Neural cell (in vitro differentiated cells): ENCODE measurements around the gene PHGDH. TPM values are rescaled to one million over a fixed set of nuclear protein-coding genes. Genes with fewer than 3 reads are reported as not detected.

Source experiments
- H2AFZ ChIP-seq: fragments of 200-600, 300-800 bp; sonication (generic), shearing (Covaris generic); 2 replicates; pipeline ENCODE4 v1.6.0; 2014; ENCODE audit warnings: low read depth, mild to moderate bottlenecking, antibody characterized with exemption, low read length, moderate library complexity
- H3F3A ChIP-seq: fragments of 200-600 bp; shearing (Covaris generic); 2 replicates; pipeline ENCODE4 v1.6.1; 2016; ENCODE audit warnings: mild to moderate bottlenecking, moderate library complexity, mixed read lengths, antibody characterized with exemption, low read length; ENCODE audit not compliant: insufficient read depth, poor library complexity, severe bottlenecking
- H3K27ac ChIP-seq: fragments of 200-600, 300-800 bp; sonication (generic), shearing (Covaris generic); 2 replicates; pipeline ENCODE4 v1.5.1; 2014; ENCODE audit warnings: mild to moderate bottlenecking, low read length, moderate library complexity
- H3K27me3 ChIP-seq: fragments of 300-800, 200-600 bp; sonication (generic), shearing (Covaris generic); 2 replicates; pipeline ENCODE4 v1.6.0; 2014; ENCODE audit warnings: mild to moderate bottlenecking, low read depth, low read length, moderate library complexity; ENCODE audit not compliant: insufficient read depth
- H3K36me3 ChIP-seq: fragments of 300-800, 200-600 bp; sonication (generic), shearing (Covaris generic); 2 replicates; pipeline ENCODE4 v1.5.1; 2014; ENCODE audit warnings: mild to moderate bottlenecking, antibody characterized with exemption, low read length, moderate library complexity; ENCODE audit not compliant: insufficient read depth
- H3K4me2 ChIP-seq: fragments of 300-800, 200-600 bp; sonication (generic), shearing (Covaris generic); 2 replicates; pipeline ENCODE4 v1.6.0; 2014; ENCODE audit warnings: mild to moderate bottlenecking, low read length
- H3K4me3 ChIP-seq: fragments of 300-800, 200-600 bp; sonication (generic), shearing (Covaris generic); 2 replicates; pipeline ENCODE4 v1.5.1; 2014; ENCODE audit warnings: mild to moderate bottlenecking, low read length, moderate library complexity
- H3K79me2 ChIP-seq: fragments of 200-600 bp; shearing (Covaris generic); replicated peaks from 2 replicates; pipeline ENCODE4 v1.6.0; 2014; ENCODE audit warnings: mild to moderate bottlenecking, low read length, moderate library complexity; ENCODE audit not compliant: insufficient read depth
- H3K9ac ChIP-seq: fragments of 300-800, 200-600 bp; sonication (generic), shearing (Covaris generic); 2 replicates; pipeline ENCODE4 v1.6.1; 2016; ENCODE audit warnings: mild to moderate bottlenecking, low read length, mixed read lengths
- H3K9me2 ChIP-seq: fragments of 200-600 bp; shearing (Covaris generic); 2 replicates; pipeline ENCODE4 v1.6.1; 2016; ENCODE audit warnings: mild to moderate bottlenecking, low read length, mixed read lengths; ENCODE audit not compliant: insufficient read depth
- H3K9me3 ChIP-seq: fragments of 200-600, 300-800 bp; sonication (generic), shearing (Covaris generic); 2 replicates; pipeline ENCODE4 v1.6.1; 2016; ENCODE audit warnings: mild to moderate bottlenecking, mixed run types, low read length, moderate library complexity, mixed read lengths
- H4K20me1 ChIP-seq: fragments of 200-600 bp; shearing (Covaris generic); 2 replicates; pipeline ENCODE4 v1.6.1; 2016; ENCODE audit warnings: mild to moderate bottlenecking, mixed run types; ENCODE audit not compliant: insufficient read depth
- EP300 ChIP-seq: fragments of 450-650 bp; conservative IDR thresholded peaks from 2 replicates; pipeline ENCODE4 v1.6.1; 2014; ENCODE audit warnings: antibody characterized with exemption, mild to moderate bottlenecking, moderate library complexity; ENCODE audit not compliant: poor library complexity, severe bottlenecking
- EZH2 ChIP-seq: fragments of 200-600, 300-800 bp; shearing (Covaris generic), sonication (generic); IDR thresholded peaks from 2 replicates; pipeline ENCODE4 v1.6.1; 2014; ENCODE audit warnings: antibody characterized with exemption, low read length, borderline replicate concordance, mild to moderate bottlenecking; ENCODE audit not compliant: insufficient read depth, poor library complexity, severe bottlenecking
- MXI1 ChIP-seq: fragments of 450-650 bp; conservative IDR thresholded peaks from 2 replicates; pipeline ENCODE4 v1.6.1; 2014; ENCODE audit warnings: antibody characterized with exemption, mild to moderate bottlenecking; ENCODE audit not compliant: poor library complexity, severe bottlenecking
- POLR2AphosphoS5 ChIP-seq: IDR thresholded peaks from 2 replicates; pipeline ENCODE4 v1.6.1; 2012
- RAD21 ChIP-seq: fragments of 450-650 bp; conservative IDR thresholded peaks from 2 replicates; pipeline ENCODE4 v1.6.1; 2014; ENCODE audit warnings: antibody characterized with exemption, mild to moderate bottlenecking, moderate library complexity
- REST ChIP-seq: IDR thresholded peaks from 2 replicates; pipeline ENCODE4 v1.6.1; 2012; ENCODE audit warnings: borderline replicate concordance
- SMC3 ChIP-seq: fragments of 450-650 bp; conservative IDR thresholded peaks from 2 replicates; pipeline ENCODE4 v1.6.1; 2014; ENCODE audit warnings: antibody characterized with exemption, mild to moderate bottlenecking, moderate library complexity; ENCODE audit not compliant: poor library complexity
- TAF1 ChIP-seq: IDR thresholded peaks from 2 replicates; pipeline ENCODE4 v1.6.1; 2012; ENCODE audit warnings: low read depth
- polyA minus RNA-seq: library from RNA; depleted of rRNA, polyadenylated mRNA; stranded (reverse); fragments of >200 nt; gene quantifications from 2 replicates; pipeline ENCODE4 v1.2.3, GENCODE V29; 2014
- polyA plus RNA-seq: library from polyadenylated mRNA; depleted of rRNA; stranded (reverse); fragments of >200 nt; gene quantifications from 2 replicates; pipeline ENCODE4 v1.2.3, GENCODE V29; 2014
- TF ChIP-seq, protein P1 (sequence below): fragments of 450-650 bp; IDR thresholded peaks from 2 replicates; pipeline ENCODE4 v1.5.1; 2014; ENCODE audit warnings: antibody characterized with exemption, mild to moderate bottlenecking, moderate library complexity; ENCODE audit not compliant: poor library complexity, severe bottlenecking

The PHGDH gene
- polyA plus RNA-seq (11.8 and 27.1 TPM in 2 replicates), polyA minus RNA-seq (10.7 and 11.7 TPM in 2 replicates)

- H3K79me2 ChIP-seq, result peaks cover 24% of the 10 kb centered on the region
- peak within 1 kb of the TSS; percentile 51 for H3K9ac ChIP-seq
- TF ChIP-seq MXI1 (no peak), EZH2 (no peak), EP300 (no peak), TAF1 (no peak), RAD21 (no peak), REST (no peak), SMC3 (no peak), POLR2AphosphoS5 (no peak)
- TF ChIP-seq, protein P1, sequence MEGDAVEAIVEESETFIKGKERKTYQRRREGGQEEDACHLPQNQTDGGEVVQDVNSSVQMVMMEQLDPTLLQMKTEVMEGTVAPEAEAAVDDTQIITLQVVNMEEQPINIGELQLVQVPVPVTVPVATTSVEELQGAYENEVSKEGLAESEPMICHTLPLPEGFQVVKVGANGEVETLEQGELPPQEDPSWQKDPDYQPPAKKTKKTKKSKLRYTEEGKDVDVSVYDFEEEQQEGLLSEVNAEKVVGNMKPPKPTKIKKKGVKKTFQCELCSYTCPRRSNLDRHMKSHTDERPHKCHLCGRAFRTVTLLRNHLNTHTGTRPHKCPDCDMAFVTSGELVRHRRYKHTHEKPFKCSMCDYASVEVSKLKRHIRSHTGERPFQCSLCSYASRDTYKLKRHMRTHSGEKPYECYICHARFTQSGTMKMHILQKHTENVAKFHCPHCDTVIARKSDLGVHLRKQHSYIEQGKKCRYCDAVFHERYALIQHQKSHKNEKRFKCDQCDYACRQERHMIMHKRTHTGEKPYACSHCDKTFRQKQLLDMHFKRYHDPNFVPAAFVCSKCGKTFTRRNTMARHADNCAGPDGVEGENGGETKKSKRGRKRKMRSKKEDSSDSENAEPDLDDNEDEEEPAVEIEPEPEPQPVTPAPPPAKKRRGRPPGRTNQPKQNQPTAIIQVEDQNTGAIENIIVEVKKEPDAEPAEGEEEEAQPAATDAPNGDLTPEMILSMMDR, result no peak
- H3K4me2 ChIP-seq, result peak within 1 kb of the TSS; percentile 40
- no peaks in the 10 kb centered on the region for H3K27me3 ChIP-seq
- peak within 1 kb of the TSS; percentile 43 for H2AFZ ChIP-seq
- H3K9me3 ChIP-seq, result no peaks in the 10 kb centered on the region
- H3K36me3 ChIP-seq, result no peaks in the 10 kb centered on the region
- no peaks in the 10 kb centered on the region for H3K9me2 ChIP-seq
- no peaks in the 10 kb centered on the region for H4K20me1 ChIP-seq
- no peaks in the 10 kb centered on the region for H3F3A ChIP-seq
- no peak within 1 kb of the TSS for H3K27ac ChIP-seq
- H3K4me3 ChIP-seq, result peak within 1 kb of the TSS; percentile 87
These were observed at the start of gene PHGDH for GRCh38 chr1:119711804-119712341. Gene PHGDH, plus strand, starts transcription at chr1:119711934. Its CDS starts 89 bp downstream, at chr1:119712023.

GRCh38 chr1:119662034-119662437 lies 49.7 kb upstream of the PHGDH start:
- Histone ChIP-seq H3K9ac (no peak overlapping the region), H3K9me2 (no peaks in the 10 kb centered on the region), H4K20me1 (no peaks in the 10 kb centered on the region), H3F3A (no peaks in the 10 kb centered on the region), H3K4me3 (no peak overlapping the region), H3K36me3 (no peaks in the 10 kb centered on the region), H3K27me3 (no peaks in the 10 kb centered on the region), H2AFZ (no peak overlapping the region), H3K4me2 (no peak overlapping the region), H3K9me3 (no peaks in the 10 kb centered on the region), H3K27ac (no peak overlapping the region), H3K79me2 (no peaks in the 10 kb centered on the region)
- no peak for TF ChIP-seq MXI1
- TF ChIP-seq EP300, result no peak
- TF ChIP-seq RAD21, result no peak
- TF ChIP-seq, protein P1, result no peak
- no peak for TF ChIP-seq REST
- TF ChIP-seq TAF1, result no peak
